Suprapubic skin (tissue), 4 donors: ENCODE data around the gene HMGCL. TPM values are rescaled to one million over a fixed set of nuclear protein-coding genes. Genes with fewer than 3 reads are reported as not detected.
A peak's percentile ranks its signal among the peaks of the same experiment; 100 is the strongest.

Experiments used
- DNase-seq, 2 donors: peaks; one replicate each; pipeline ENCODE4 v3.0.0-alpha.2; 2019; ENCODE audit warnings: low spot score in 2 of 2
- H3K27ac ChIP-seq: fragments of 200-600 bp; sonication (generic); one replicate; pipeline ENCODE4 v1.5.1; 2019
- H3K27me3 ChIP-seq: fragments of 200-600 bp; sonication (generic); one replicate; pipeline ENCODE4 v1.5.1; 2019
- H3K36me3 ChIP-seq: fragments of 200-600 bp; sonication (generic); one replicate; pipeline ENCODE4 v1.5.1; 2019
- H3K4me1 ChIP-seq: fragments of 200-600 bp; sonication (generic); one replicate; pipeline ENCODE4 v1.5.1; 2019
- H3K4me3 ChIP-seq: fragments of 200-600 bp; sonication (generic); one replicate; pipeline ENCODE4 v1.5.1; 2019; ENCODE audit warnings: mild to moderate bottlenecking
- H3K9me3 ChIP-seq: fragments of 200-600 bp; sonication (generic); one replicate; pipeline ENCODE4 v1.5.1; 2019
- EP300 ChIP-seq: sonication (generic); formaldehyde crosslinking; IDR thresholded peaks from one replicate; pipeline ENCODE4 v1.6.1; 2017; ENCODE audit warnings: antibody characterized with exemption
- POLR2A ChIP-seq, 2 donors: fragments of 450-650 bp; IDR thresholded peaks; one replicate each; pipeline ENCODE4 v1.6.1; 2017; ENCODE audit warnings: antibody characterized with exemption in 2 of 2, mild to moderate bottlenecking in 2 of 2, moderate library complexity in 2 of 2
- POLR2AphosphoS5 ChIP-seq, 3 donors: sonication (generic); formaldehyde crosslinking; IDR thresholded peaks; one replicate each; pipeline ENCODE4 v1.6.1; 2017; ENCODE audit warnings: antibody characterized with exemption in 3 of 3
- WGBS: methylation state at CpG from one replicate; pipeline ENCODE4 v1.1.5; 2018; 5-methylcytosine and 5-hydroxymethylcytosine counted together
- total RNA-seq, 4 donors: library from RNA; depleted of rRNA; stranded (reverse); fragments of >200 nt; gene quantifications; one replicate each; pipeline ENCODE4 v1.1.0, GENCODE V29; 2016
- TF ChIP-seq, protein P1 (sequence below), 2 donors: fragments of 200-600 bp in 1 of 2; fragments of 450-650 bp in 1 of 2; sonication (generic) in 1 of 2; IDR thresholded peaks; one replicate each; pipeline ENCODE4 v1.5.1; 2016 to 2019; ENCODE audit warnings: antibody characterized with exemption in 2 of 2, mild to moderate bottlenecking in 1 of 2, moderate library complexity in 1 of 2

Gene HMGCL
- total RNA-seq, 4 donors from 2014 or later: 17.7 to 41.9 (median 29.3) TPM

GRCh38 chr1:23824711-23825075 is 536 bp downstream of the HMGCL start:
- TF ChIP-seq POLR2A (IDR thresholded peaks at IDR 0.05) (no peak), EP300 (no peak), POLR2AphosphoS5 (IDR thresholded peaks at IDR 0.05) (no peak)
- TF ChIP-seq, protein P1, sequence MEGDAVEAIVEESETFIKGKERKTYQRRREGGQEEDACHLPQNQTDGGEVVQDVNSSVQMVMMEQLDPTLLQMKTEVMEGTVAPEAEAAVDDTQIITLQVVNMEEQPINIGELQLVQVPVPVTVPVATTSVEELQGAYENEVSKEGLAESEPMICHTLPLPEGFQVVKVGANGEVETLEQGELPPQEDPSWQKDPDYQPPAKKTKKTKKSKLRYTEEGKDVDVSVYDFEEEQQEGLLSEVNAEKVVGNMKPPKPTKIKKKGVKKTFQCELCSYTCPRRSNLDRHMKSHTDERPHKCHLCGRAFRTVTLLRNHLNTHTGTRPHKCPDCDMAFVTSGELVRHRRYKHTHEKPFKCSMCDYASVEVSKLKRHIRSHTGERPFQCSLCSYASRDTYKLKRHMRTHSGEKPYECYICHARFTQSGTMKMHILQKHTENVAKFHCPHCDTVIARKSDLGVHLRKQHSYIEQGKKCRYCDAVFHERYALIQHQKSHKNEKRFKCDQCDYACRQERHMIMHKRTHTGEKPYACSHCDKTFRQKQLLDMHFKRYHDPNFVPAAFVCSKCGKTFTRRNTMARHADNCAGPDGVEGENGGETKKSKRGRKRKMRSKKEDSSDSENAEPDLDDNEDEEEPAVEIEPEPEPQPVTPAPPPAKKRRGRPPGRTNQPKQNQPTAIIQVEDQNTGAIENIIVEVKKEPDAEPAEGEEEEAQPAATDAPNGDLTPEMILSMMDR (IDR thresholded peaks at IDR 0.05): no peak
- no peaks in the 10 kb centered on the region for H3K36me3 ChIP-seq
- H3K9me3 ChIP-seq: no peaks in the 10 kb centered on the region
- peak overlapping the region; percentile 69 for H3K4me3 ChIP-seq
- 4% methylated on average over 8 of the region's 8 CpGs for WGBS
- H3K27ac ChIP-seq: peak overlapping the region; percentile 90
- H3K4me1 ChIP-seq: peaks cover 11% of the 10 kb centered on the region
- no peak for DNase-seq
- no peaks in the 10 kb centered on the region for H3K27me3 ChIP-seq

GRCh38 chr1:23823767-23824166 is 1.5 kb downstream of the HMGCL start:
- 84% methylated on average over 7 of the region's 7 CpGs for WGBS
- TF ChIP-seq POLR2AphosphoS5 (IDR thresholded peaks at IDR 0.05): no peak
- no peak for TF ChIP-seq POLR2A (IDR thresholded peaks at IDR 0.05)
- TF ChIP-seq, protein P1 (IDR thresholded peaks at IDR 0.05): no peak
- no peak for TF ChIP-seq EP300
- no peaks in the 10 kb centered on the region for H3K9me3 ChIP-seq
- no peaks in the 10 kb centered on the region for H3K27me3 ChIP-seq
- DNase-seq: no peak
- H3K4me3 ChIP-seq: no peak overlapping the region
- peaks cover 11% of the 10 kb centered on the region for H3K4me1 ChIP-seq
- H3K36me3 ChIP-seq: peaks cover 7% of the 10 kb centered on the region
- no peak overlapping the region for H3K27ac ChIP-seq

DNA sequence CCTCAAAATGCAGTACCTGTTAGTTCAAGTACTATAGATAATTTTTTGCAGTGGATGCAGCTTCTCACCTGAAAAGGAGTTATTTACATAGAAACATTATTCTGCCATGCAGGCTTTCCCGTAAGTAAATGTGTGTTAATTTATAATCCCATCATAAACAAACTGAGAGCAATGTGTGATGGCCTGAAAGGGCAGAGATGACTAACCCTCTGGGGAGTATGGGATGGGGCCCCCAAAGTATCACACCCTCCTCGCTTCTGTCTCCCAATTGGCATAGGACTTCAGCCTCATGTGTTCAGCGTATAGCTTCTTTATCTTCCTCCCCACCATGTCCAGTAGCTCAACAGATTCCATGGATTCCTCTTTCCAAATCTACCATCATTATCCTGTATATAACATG is 7.6 kb downstream of the HMGCL start:
- H3K4me1 ChIP-seq: no peaks in the 10 kb centered on the region
- H3K9me3 ChIP-seq: no peaks in the 10 kb centered on the region
- peaks cover 62% of the 10 kb centered on the region for H3K36me3 ChIP-seq
- H3K4me3 ChIP-seq: no peak overlapping the region
- H3K27me3 ChIP-seq: no peaks in the 10 kb centered on the region
- no peak overlapping the region for H3K27ac ChIP-seq
- no peak for DNase-seq
- 93% methylated on average over 3 of the region's 3 CpGs for WGBS
- no peak for TF ChIP-seq POLR2AphosphoS5 (IDR thresholded peaks at IDR 0.05)

GRCh38 chr1:23816906-23817305 is 8.3 kb downstream of the HMGCL start:
- DNase-seq: no peak
- Histone ChIP-seq H3K4me3 (no peak overlapping the region), H3K27ac (no peak overlapping the region), H3K27me3 (no peaks in the 10 kb centered on the region), H3K4me1 (no peaks in the 10 kb centered on the region), H3K9me3 (no peaks in the 10 kb centered on the region), H3K36me3 (peaks cover 68% of the 10 kb centered on the region)
- no peak for TF ChIP-seq EP300
- TF ChIP-seq, protein P1 (IDR thresholded peaks at IDR 0.05): no peak
- no peak for TF ChIP-seq POLR2A (IDR thresholded peaks at IDR 0.05)
- TF ChIP-seq POLR2AphosphoS5 (IDR thresholded peaks at IDR 0.05): no peak

- Histone ChIP-seq H3K36me3 (peaks cover 70% of the 10 kb centered on the region), H3K4me1 (no peaks in the 10 kb centered on the region), H3K4me3 (no peak overlapping the region), H3K9me3 (no peaks in the 10 kb centered on the region), H3K27ac (no peak overlapping the region), H3K27me3 (no peaks in the 10 kb centered on the region)
- TF ChIP-seq POLR2A (IDR thresholded peaks at IDR 0.05) (no peak), POLR2AphosphoS5 (IDR thresholded peaks at IDR 0.05) (no peak), EP300 (no peak)
- TF ChIP-seq, protein P1 (IDR thresholded peaks at IDR 0.05): no peak
- WGBS: 100% methylated on average over 3 of the region's 3 CpGs
- DNase-seq: no peak
Observed at GRCh38 chr1:23816361-23816760, 8.9 kb downstream of the HMGCL start.

DNA sequence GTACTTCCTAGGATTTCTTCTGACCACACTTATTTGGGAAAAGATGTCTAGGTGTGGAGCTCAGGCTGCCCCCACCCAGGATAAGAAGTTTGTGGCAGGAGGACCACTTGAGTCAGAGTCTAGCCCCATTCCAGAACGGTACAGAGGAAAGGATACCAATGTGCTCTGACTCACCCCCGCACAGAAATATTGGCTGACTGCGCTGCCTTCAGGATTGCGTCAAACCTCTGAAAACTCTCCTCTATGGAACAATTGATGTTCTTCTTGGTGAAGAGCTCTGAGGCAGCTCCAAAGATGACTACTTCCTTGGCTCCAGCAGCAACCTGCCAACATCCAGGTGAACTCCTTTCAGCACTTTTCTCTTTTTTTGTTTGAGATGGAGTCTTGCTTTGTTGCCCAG is 11.2 kb downstream of the HMGCL start:
- peaks cover 2% of the 10 kb centered on the region for H3K4me1 ChIP-seq
- H3K27ac ChIP-seq: no peak overlapping the region
- H3K27me3 ChIP-seq: no peaks in the 10 kb centered on the region
- H3K4me3 ChIP-seq: no peak overlapping the region
- peaks cover 67% of the 10 kb centered on the region for H3K36me3 ChIP-seq
- no peaks in the 10 kb centered on the region for H3K9me3 ChIP-seq
- TF ChIP-seq EP300 (no peak), POLR2AphosphoS5 (IDR thresholded peaks at IDR 0.05) (no peak), POLR2A (IDR thresholded peaks at IDR 0.05) (no peak)
- TF ChIP-seq, protein P1 (IDR thresholded peaks at IDR 0.05): no peak
- no peak for DNase-seq
- WGBS: 93% methylated on average over 4 of the region's 4 CpGs
